SK-N-SH (cell line): ENCODE measurements around the gene ARHGEF4. TPM values are rescaled to one million over a fixed set of nuclear protein-coding genes. Genes with fewer than 3 reads are reported as not detected.

Experiments
- CTCF ChIA-PET: fragments of 300-600, 350-600 bp; formaldehyde crosslinking; extraction: SDS; loops from one replicate; lab custom pipeline; 2021; lab: Yijun Ruan, JAX
- POLR2A ChIA-PET: fragments of 350-600 bp; sonication (Branson Sonifier 250); formaldehyde crosslinking; extraction: SDS; loops from one replicate; lab custom pipeline; 2020; ENCODE audit warnings: antibody characterized with exemption, inconsistent platforms; lab: Yijun Ruan, JAX
- DNase-seq: peaks from one replicate; pipeline ENCODE4 v3.0.0; 2012
- H2AFZ ChIP-seq: fragments of 200-600 bp; sonication (generic); 2 replicates; pipeline ENCODE4 v1.8.1; 2016; ENCODE audit warnings: antibody characterized with exemption, mild to moderate bottlenecking, low read depth
- H3F3A ChIP-seq: fragments of 200-600 bp; sonication (generic); replicated peaks from 2 replicates; pipeline ENCODE3; 2016; ENCODE audit warnings: antibody characterized with exemption, mild to moderate bottlenecking; ENCODE audit not compliant: insufficient read depth
- H3K27ac ChIP-seq, 2 experiments: fragments of 200-500 bp in 1 of 2; fragments of 200-600 bp in 1 of 2; sonication (Bioruptor generic) in 1 of 2; sonication (generic), shearing (Covaris generic) in 1 of 2; 2 replicates each; pipeline versions ENCODE4 v1.5.1 to v1.6.1; 2014 to 2016; ENCODE audit warnings: low read depth in 2 of 2, inconsistent platforms in 1 of 2, low read length in 1 of 2, mild to moderate bottlenecking in 1 of 2, mixed read lengths in 1 of 2
- H3K27me3 ChIP-seq: fragments of 200-600 bp; sonication (generic), shearing (Covaris generic); 2 replicates; pipeline ENCODE4 v1.6.1; 2016; ENCODE audit warnings: mixed run types; ENCODE audit not compliant: insufficient read depth
- H3K36me3 ChIP-seq, 2 experiments: fragments of 200-500 bp in 1 of 2; fragments of 200-600 bp in 1 of 2; sonication (Bioruptor generic) in 1 of 2; sonication (generic) in 1 of 2; replicated peaks in 1 of 2; 2 replicates each; pipeline versions ENCODE3 to v1.5.1; 2014 to 2016; ENCODE audit warnings: low read length in 1 of 2, mild to moderate bottlenecking in 1 of 2; ENCODE audit not compliant: insufficient read depth in 2 of 2, control insufficient read depth in 1 of 2
- H3K4me1 ChIP-seq, 2 experiments: fragments of 200-500 bp in 1 of 2; fragments of 200-600 bp in 1 of 2; sonication (Bioruptor generic) in 1 of 2; sonication (generic), shearing (Covaris generic) in 1 of 2; 2 replicates each; pipeline versions ENCODE4 v1.5.1 to v1.6.1; 2014 to 2016; ENCODE audit warnings: low read depth in 1 of 2, low read length in 1 of 2, mixed run types in 1 of 2; ENCODE audit not compliant: insufficient read depth in 2 of 2, control insufficient read depth in 1 of 2
- H3K4me2 ChIP-seq: fragments of 200-600 bp; sonication (generic), shearing (Covaris generic); 2 replicates; pipeline ENCODE4 v1.6.1; 2017; ENCODE audit warnings: mixed run types
- H3K4me3 ChIP-seq, 2 experiments: fragments of 200-500 bp in 1 of 2; fragments of 200-600 bp in 1 of 2; sonication (Bioruptor generic) in 1 of 2; sonication (generic), shearing (Covaris generic) in 1 of 2; 2 replicates each; pipeline versions ENCODE4 v1.5.1 to v1.8.1; 2014 to 2016; ENCODE audit warnings: low read depth in 2 of 2, inconsistent platforms in 1 of 2, low read length in 1 of 2, mild to moderate bottlenecking in 1 of 2, mixed read lengths in 1 of 2, moderate library complexity in 1 of 2
- H3K79me2 ChIP-seq: fragments of 200-600 bp; sonication (generic); 2 replicates; pipeline ENCODE4 v1.8.1; 2017; ENCODE audit warnings: mild to moderate bottlenecking; ENCODE audit not compliant: insufficient read depth
- H3K9ac ChIP-seq: fragments of 200-600 bp; sonication (generic); 2 replicates; pipeline ENCODE4 v1.6.1; 2017; ENCODE audit warnings: mixed run types
- H3K9me2 ChIP-seq: fragments of 200-600 bp; sonication (generic); 2 replicates; pipeline ENCODE4 v1.6.1; 2017; ENCODE audit warnings: mixed run types
- H3K9me3 ChIP-seq: fragments of 200-600 bp; sonication (generic); 2 replicates; pipeline ENCODE4 v1.6.1; 2017; ENCODE audit warnings: mixed run types, mild to moderate bottlenecking, moderate library complexity
- H4K20me1 ChIP-seq: fragments of 200-600 bp; sonication (generic); 2 replicates; pipeline ENCODE4 v1.6.1; 2017; ENCODE audit warnings: mild to moderate bottlenecking, mixed run types; ENCODE audit not compliant: insufficient read depth
- CHD2 ChIP-seq: fragments of 150-350 bp; IDR thresholded peaks from 2 replicates; pipeline ENCODE4 v1.6.1; 2018; ENCODE audit warnings: low read length; ENCODE audit not compliant: partially characterized antibody
- ELF1 ChIP-seq: IDR thresholded peaks from 2 replicates; pipeline ENCODE4 v1.4.0; 2012
- EZH2phosphoT487 ChIP-seq: fragments of 200-600 bp; sonication (generic); IDR thresholded peaks from 2 replicates; pipeline ENCODE4 v1.6.1; 2017; ENCODE audit warnings: low read depth, mixed run types, mild to moderate bottlenecking, antibody characterized with exemption, moderate library complexity, borderline replicate concordance
- FOSL2 ChIP-seq: IDR thresholded peaks from 2 replicates; pipeline ENCODE4 v1.4.0; 2012; ENCODE audit warnings: low read depth, mild to moderate bottlenecking, moderate library complexity, borderline replicate concordance
- GABPA ChIP-seq: IDR thresholded peaks from 2 replicates; pipeline ENCODE4 v1.4.0; 2012; ENCODE audit warnings: low read depth, mild to moderate bottlenecking
- JUND ChIP-seq: IDR thresholded peaks from 2 replicates; pipeline ENCODE4 v1.4.0; 2012
- MXI1 ChIP-seq: IDR thresholded peaks from 2 replicates; pipeline ENCODE4 v1.6.1; 2012; ENCODE audit warnings: mild to moderate bottlenecking, low read depth, low read length, improper control_type of control experiment
- NFIC ChIP-seq: IDR thresholded peaks from 2 replicates; pipeline ENCODE4 v1.4.0; 2012; ENCODE audit warnings: borderline replicate concordance
- POLR2AphosphoS5 ChIP-seq: IDR thresholded peaks from 2 replicates; pipeline ENCODE4 v1.6.1; 2012; ENCODE audit warnings: low read depth, low read length
- TAF1 ChIP-seq: IDR thresholded peaks from 2 replicates; pipeline ENCODE4 v1.6.1; 2012; ENCODE audit warnings: low read depth, mild to moderate bottlenecking, low read length, moderate library complexity, borderline replicate concordance
- TCF12 ChIP-seq: IDR thresholded peaks from 2 replicates; pipeline ENCODE4 v1.4.0; 2012
- TEAD4 ChIP-seq: IDR thresholded peaks from 2 replicates; pipeline ENCODE4 v1.4.0; 2012; ENCODE audit warnings: mild to moderate bottlenecking, borderline replicate concordance; ENCODE audit not compliant: insufficient read depth
- YY1 ChIP-seq: IDR thresholded peaks from 2 replicates; pipeline ENCODE4 v1.4.0; 2012; ENCODE audit warnings: low read depth, mild to moderate bottlenecking
- WGBS: methylation state at CpG from one replicate; pipeline ENCODE4 v1.1.6; 2017; ENCODE audit warnings: low lambda C conversion rate; 5-methylcytosine and 5-hydroxymethylcytosine counted together
- polyA plus RNA-seq, 3 experiments: library from polyadenylated mRNA; depleted of rRNA; stranded (reverse); fragments of >200 nt; gene quantifications; 2 replicates each; pipeline ENCODE4 v1.2.3, GENCODE V29; 2012
- TF ChIP-seq, protein P1 (sequence below): fragments of 150-350 bp; IDR thresholded peaks from 2 replicates; pipeline ENCODE4 v1.6.1; 2016; ENCODE audit warnings: mild to moderate bottlenecking, low read depth, low read length
- TF ChIP-seq, protein P2 (sequence below): fragments of 150-350 bp; IDR thresholded peaks from 2 replicates; pipeline ENCODE4 v1.6.1; 2017; ENCODE audit warnings: antibody characterized with exemption, low read length, low read depth, borderline replicate concordance
- TF ChIP-seq, protein P3 (sequence below): IDR thresholded peaks from 2 replicates; pipeline ENCODE4 v1.4.0; 2012; ENCODE audit warnings: low read depth, borderline replicate concordance
- TF ChIP-seq, protein P4 (sequence below): IDR thresholded peaks from 2 replicates; pipeline ENCODE4 v1.4.0; 2012; ENCODE audit warnings: low read depth, borderline replicate concordance
- TF ChIP-seq, protein P5 (sequence below): IDR thresholded peaks from 2 replicates; pipeline ENCODE4; 2012
- TF ChIP-seq, protein P6 (sequence below): IDR thresholded peaks from 2 replicates; pipeline ENCODE4 v1.4.0; 2012; ENCODE audit warnings: low read depth

Gene ARHGEF4
- polyA plus RNA-seq, 1 of the 3 experiments (the other 2 are of a cell fraction), result 2.3 TPM

DNA sequence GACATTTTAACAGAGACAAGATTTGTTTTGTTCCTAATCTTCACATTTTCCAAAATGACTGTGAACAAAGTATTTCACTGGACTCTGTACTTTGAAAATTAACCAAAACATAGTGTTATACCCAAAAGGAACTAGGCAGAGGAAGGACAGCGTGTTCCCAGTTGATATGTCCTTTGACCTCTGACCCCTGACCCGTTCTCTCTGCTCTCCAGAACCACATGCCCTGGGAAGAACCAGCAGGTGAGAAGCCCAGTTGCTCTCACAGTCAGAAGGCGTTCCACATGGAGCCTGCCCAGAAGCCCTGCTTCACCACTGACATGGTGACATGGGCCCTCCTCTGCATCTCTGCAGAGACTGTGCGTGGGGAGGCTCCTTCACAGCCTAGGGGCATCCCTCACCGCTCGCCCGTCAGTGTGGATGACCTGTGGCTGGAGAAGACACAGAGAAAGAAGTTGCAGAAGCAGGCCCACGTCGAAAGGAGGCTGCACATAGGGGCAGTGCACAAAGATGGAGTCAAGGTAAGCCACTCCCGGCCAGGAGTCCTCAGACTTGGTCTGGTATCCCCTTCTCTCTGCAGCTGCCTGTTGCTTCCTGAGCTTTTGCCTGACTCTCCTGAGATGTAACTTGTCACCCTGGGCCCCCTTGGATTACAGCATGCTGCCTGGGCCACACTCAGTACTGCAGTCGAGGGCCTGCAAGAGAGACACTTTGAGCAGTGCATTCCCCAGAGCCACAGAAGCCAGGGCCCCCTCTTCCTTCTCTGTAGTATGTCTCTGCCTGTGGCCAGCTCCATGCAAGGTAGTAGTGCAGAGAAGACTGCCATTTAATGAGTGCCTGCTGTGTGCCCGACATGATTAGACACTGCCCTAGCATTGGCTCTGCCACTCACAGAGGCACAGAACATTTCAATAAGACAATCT, 94.3 kb downstream of the ARHGEF4 start:
- H3K9me2 ChIP-seq, result no peaks in the 10 kb centered on the region
- no peaks in the 10 kb centered on the region for H3K36me3 ChIP-seq
- H3K4me2 ChIP-seq, result no peak overlapping the region
- no peaks in the 10 kb centered on the region for H3K79me2 ChIP-seq
- H3K27ac ChIP-seq, result no peak overlapping the region
- no peak overlapping the region for H2AFZ ChIP-seq
- H3K9me3 ChIP-seq, result no peaks in the 10 kb centered on the region
- ChIA-PET POLR2A (no interaction called here), CTCF (interaction anchor here (2.4 kb wide), 1 partner anchor 10 kb away, joined by 11 read pairs; no protein-coding TSS in a partner anchor)
- H3K9ac ChIP-seq, result no peak overlapping the region
- H3K27me3 ChIP-seq, result no peaks in the 10 kb centered on the region
- DNase-seq, result no peak
- no peak overlapping the region for H3K4me3 ChIP-seq
- WGBS, result 21% methylated on average over 7 of the region's 12 CpGs
- H3K4me1 ChIP-seq, result no peaks in the 10 kb centered on the region
- TF ChIP-seq TEAD4, result no peak
- TF ChIP-seq, protein P1, sequence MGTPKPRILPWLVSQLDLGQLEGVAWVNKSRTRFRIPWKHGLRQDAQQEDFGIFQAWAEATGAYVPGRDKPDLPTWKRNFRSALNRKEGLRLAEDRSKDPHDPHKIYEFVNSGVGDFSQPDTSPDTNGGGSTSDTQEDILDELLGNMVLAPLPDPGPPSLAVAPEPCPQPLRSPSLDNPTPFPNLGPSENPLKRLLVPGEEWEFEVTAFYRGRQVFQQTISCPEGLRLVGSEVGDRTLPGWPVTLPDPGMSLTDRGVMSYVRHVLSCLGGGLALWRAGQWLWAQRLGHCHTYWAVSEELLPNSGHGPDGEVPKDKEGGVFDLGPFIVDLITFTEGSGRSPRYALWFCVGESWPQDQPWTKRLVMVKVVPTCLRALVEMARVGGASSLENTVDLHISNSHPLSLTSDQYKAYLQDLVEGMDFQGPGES, result no peak
- TF ChIP-seq ELF1, result no peak
- TF ChIP-seq, protein P2, sequence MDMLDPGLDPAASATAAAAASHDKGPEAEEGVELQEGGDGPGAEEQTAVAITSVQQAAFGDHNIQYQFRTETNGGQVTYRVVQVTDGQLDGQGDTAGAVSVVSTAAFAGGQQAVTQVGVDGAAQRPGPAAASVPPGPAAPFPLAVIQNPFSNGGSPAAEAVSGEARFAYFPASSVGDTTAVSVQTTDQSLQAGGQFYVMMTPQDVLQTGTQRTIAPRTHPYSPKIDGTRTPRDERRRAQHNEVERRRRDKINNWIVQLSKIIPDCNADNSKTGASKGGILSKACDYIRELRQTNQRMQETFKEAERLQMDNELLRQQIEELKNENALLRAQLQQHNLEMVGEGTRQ, result no peak
- no peak for TF ChIP-seq POLR2AphosphoS5
- TF ChIP-seq, protein P3, sequence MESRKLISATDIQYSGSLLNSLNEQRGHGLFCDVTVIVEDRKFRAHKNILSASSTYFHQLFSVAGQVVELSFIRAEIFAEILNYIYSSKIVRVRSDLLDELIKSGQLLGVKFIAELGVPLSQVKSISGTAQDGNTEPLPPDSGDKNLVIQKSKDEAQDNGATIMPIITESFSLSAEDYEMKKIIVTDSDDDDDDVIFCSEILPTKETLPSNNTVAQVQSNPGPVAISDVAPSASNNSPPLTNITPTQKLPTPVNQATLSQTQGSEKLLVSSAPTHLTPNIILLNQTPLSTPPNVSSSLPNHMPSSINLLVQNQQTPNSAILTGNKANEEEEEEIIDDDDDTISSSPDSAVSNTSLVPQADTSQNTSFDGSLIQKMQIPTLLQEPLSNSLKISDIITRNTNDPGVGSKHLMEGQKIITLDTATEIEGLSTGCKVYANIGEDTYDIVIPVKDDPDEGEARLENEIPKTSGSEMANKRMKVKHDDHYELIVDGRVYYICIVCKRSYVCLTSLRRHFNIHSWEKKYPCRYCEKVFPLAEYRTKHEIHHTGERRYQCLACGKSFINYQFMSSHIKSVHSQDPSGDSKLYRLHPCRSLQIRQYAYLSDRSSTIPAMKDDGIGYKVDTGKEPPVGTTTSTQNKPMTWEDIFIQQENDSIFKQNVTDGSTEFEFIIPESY, result no peak
- TF ChIP-seq YY1, result no peak
- no peak for TF ChIP-seq GABPA
- TF ChIP-seq JUND, result no peak
- no peak for TF ChIP-seq NFIC
- TF ChIP-seq CHD2, result no peak
- no peak for TF ChIP-seq MXI1
- TF ChIP-seq EZH2phosphoT487, result no peak
- TF ChIP-seq, protein P4, sequence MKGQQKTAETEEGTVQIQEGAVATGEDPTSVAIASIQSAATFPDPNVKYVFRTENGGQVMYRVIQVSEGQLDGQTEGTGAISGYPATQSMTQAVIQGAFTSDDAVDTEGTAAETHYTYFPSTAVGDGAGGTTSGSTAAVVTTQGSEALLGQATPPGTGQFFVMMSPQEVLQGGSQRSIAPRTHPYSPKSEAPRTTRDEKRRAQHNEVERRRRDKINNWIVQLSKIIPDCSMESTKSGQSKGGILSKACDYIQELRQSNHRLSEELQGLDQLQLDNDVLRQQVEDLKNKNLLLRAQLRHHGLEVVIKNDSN, result no peak
- TF ChIP-seq TCF12, result no peak
- TF ChIP-seq TAF1, result no peak
- TF ChIP-seq, protein P5, sequence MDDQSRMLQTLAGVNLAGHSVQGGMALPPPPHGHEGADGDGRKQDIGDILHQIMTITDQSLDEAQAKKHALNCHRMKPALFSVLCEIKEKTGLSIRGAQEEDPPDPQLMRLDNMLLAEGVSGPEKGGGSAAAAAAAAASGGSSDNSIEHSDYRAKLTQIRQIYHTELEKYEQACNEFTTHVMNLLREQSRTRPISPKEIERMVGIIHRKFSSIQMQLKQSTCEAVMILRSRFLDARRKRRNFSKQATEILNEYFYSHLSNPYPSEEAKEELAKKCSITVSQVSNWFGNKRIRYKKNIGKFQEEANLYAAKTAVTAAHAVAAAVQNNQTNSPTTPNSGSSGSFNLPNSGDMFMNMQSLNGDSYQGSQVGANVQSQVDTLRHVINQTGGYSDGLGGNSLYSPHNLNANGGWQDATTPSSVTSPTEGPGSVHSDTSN, result no peak
- no peak for TF ChIP-seq FOSL2
- TF ChIP-seq, protein P6, sequence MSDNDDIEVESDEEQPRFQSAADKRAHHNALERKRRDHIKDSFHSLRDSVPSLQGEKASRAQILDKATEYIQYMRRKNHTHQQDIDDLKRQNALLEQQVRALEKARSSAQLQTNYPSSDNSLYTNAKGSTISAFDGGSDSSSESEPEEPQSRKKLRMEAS, result no peak
- no peaks in the 10 kb centered on the region for H4K20me1 ChIP-seq
- H3F3A ChIP-seq, result no peaks in the 10 kb centered on the region
